ENCODE results near the gene TMEM114.

Gene TMEM114

GRCh38 chr16:8611886-8612600 lies 21.7 kb upstream of the TMEM114 start:
- Histone ChIP-seq H3K4me1 (ENCODE audit: control insufficient read depth in 2 of 2, insufficient read depth in 2 of 2, low read length in 2 of 2) (no peaks in the 10 kb centered on the region), H3K27ac (ENCODE audit: low read depth in 2 of 2, low read length in 2 of 2) (no peak overlapping the region), H3K27me3 (ENCODE audit: control insufficient read depth in 2 of 2, insufficient read depth in 2 of 2, low read length in 2 of 2) (no peaks in the 10 kb centered on the region), H3K9ac (ENCODE audit: low read depth in 1 of 2, low read length in 2 of 2) (no peak overlapping the region), H3K9me3 (ENCODE audit: control insufficient read depth in 2 of 2, low read length in 2 of 2) (no peaks in the 10 kb centered on the region), H3K4me3 (ENCODE audit: low read length in 2 of 2) (no peak overlapping the region), H3K36me3 (ENCODE audit: control insufficient read depth in 2 of 2, insufficient read depth in 2 of 2, low read length in 2 of 2) (no peaks in the 10 kb centered on the region)

GRCh38 chr16:8611122-8611521 lies 20.8 kb upstream of the TMEM114 start:
- Histone ChIP-seq H3K9me3 (ENCODE audit: control insufficient read depth in 2 of 2, low read length in 2 of 2) (no peaks in the 10 kb centered on the region), H3K27me3 (ENCODE audit: control insufficient read depth in 2 of 2, insufficient read depth in 2 of 2, low read length in 2 of 2) (no peaks in the 10 kb centered on the region), H3K4me1 (ENCODE audit: control insufficient read depth in 2 of 2, insufficient read depth in 2 of 2, low read length in 2 of 2) (no peaks in the 10 kb centered on the region), H3K36me3 (ENCODE audit: control insufficient read depth in 2 of 2, insufficient read depth in 2 of 2, low read length in 2 of 2) (no peaks in the 10 kb centered on the region), H3K4me3 (ENCODE audit: low read length in 2 of 2) (no peak overlapping the region), H3K27ac (ENCODE audit: low read depth in 2 of 2, low read length in 2 of 2) (no peak overlapping the region), H3K9ac (ENCODE audit: low read depth in 1 of 2, low read length in 2 of 2) (no peak overlapping the region)

GRCh38 chr16:8607214-8607613 lies 16.9 kb upstream of the TMEM114 start:
- Histone ChIP-seq H3K9me3 (ENCODE audit: control insufficient read depth in 2 of 2, low read length in 2 of 2) (no peaks in the 10 kb centered on the region), H3K9ac (ENCODE audit: low read depth in 1 of 2, low read length in 2 of 2) (no peak overlapping the region), H3K27ac (ENCODE audit: low read depth in 2 of 2, low read length in 2 of 2) (no peak overlapping the region), H3K27me3 (ENCODE audit: control insufficient read depth in 2 of 2, insufficient read depth in 2 of 2, low read length in 2 of 2) (peaks cover 0 to 2% of the 10 kb centered on the region in 2 donors), H3K4me1 (ENCODE audit: control insufficient read depth in 2 of 2, insufficient read depth in 2 of 2, low read length in 2 of 2) (no peaks in the 10 kb centered on the region), H3K4me3 (ENCODE audit: low read length in 2 of 2) (no peak overlapping the region), H3K36me3 (ENCODE audit: control insufficient read depth in 2 of 2, insufficient read depth in 2 of 2, low read length in 2 of 2) (no peaks in the 10 kb centered on the region)

GRCh38 chr16:8605554-8605953 lies 15.2 kb upstream of the TMEM114 start:
- no peaks in the 10 kb centered on the region for H3K36me3 ChIP-seq (ENCODE audit: control insufficient read depth in 2 of 2, insufficient read depth in 2 of 2, low read length in 2 of 2)
- H3K9ac ChIP-seq (ENCODE audit: low read depth in 1 of 2, low read length in 2 of 2), result no peak overlapping the region
- H3K27ac ChIP-seq (ENCODE audit: low read depth in 2 of 2, low read length in 2 of 2), result no peak overlapping the region
- H3K4me3 ChIP-seq (ENCODE audit: low read length in 2 of 2), result no peak overlapping the region
- H3K4me1 ChIP-seq (ENCODE audit: control insufficient read depth in 2 of 2, insufficient read depth in 2 of 2, low read length in 2 of 2), result no peaks in the 10 kb centered on the region
- H3K9me3 ChIP-seq (ENCODE audit: control insufficient read depth in 2 of 2, low read length in 2 of 2), result no peaks in the 10 kb centered on the region
- peaks cover 0 to 2% of the 10 kb centered on the region in 2 donors for H3K27me3 ChIP-seq (ENCODE audit: control insufficient read depth in 2 of 2, insufficient read depth in 2 of 2, low read length in 2 of 2)

- H3K27ac ChIP-seq (ENCODE audit: low read depth in 2 of 2, low read length in 2 of 2), result no peak overlapping the region
- no peaks in the 10 kb centered on the region for H3K4me1 ChIP-seq (ENCODE audit: control insufficient read depth in 2 of 2, insufficient read depth in 2 of 2, low read length in 2 of 2)
- H3K9ac ChIP-seq (ENCODE audit: low read depth in 1 of 2, low read length in 2 of 2), result no peak overlapping the region
- H3K9me3 ChIP-seq (ENCODE audit: control insufficient read depth in 2 of 2, low read length in 2 of 2), result no peaks in the 10 kb centered on the region
- H3K27me3 ChIP-seq (ENCODE audit: control insufficient read depth in 2 of 2, insufficient read depth in 2 of 2, low read length in 2 of 2), result peaks cover 0 to 2% of the 10 kb centered on the region in 2 donors
- H3K4me3 ChIP-seq (ENCODE audit: low read length in 2 of 2), result no peak overlapping the region
- no peaks in the 10 kb centered on the region for H3K36me3 ChIP-seq (ENCODE audit: control insufficient read depth in 2 of 2, insufficient read depth in 2 of 2, low read length in 2 of 2)
Measured at GRCh38 chr16:8600144-8600775, 9.9 kb upstream of the TMEM114 start.

GRCh38 chr16:8596581-8596980 lies 6.3 kb upstream of the TMEM114 start:
- peaks cover 0 to under 1% of the 10 kb centered on the region in 2 donors for H3K27me3 ChIP-seq (ENCODE audit: control insufficient read depth in 2 of 2, insufficient read depth in 2 of 2, low read length in 2 of 2)
- H3K4me1 ChIP-seq (ENCODE audit: control insufficient read depth in 2 of 2, insufficient read depth in 2 of 2, low read length in 2 of 2), result no peaks in the 10 kb centered on the region
- H3K36me3 ChIP-seq (ENCODE audit: control insufficient read depth in 2 of 2, insufficient read depth in 2 of 2, low read length in 2 of 2), result no peaks in the 10 kb centered on the region
- no peaks in the 10 kb centered on the region for H3K9me3 ChIP-seq (ENCODE audit: control insufficient read depth in 2 of 2, low read length in 2 of 2)
- no peak overlapping the region for H3K9ac ChIP-seq (ENCODE audit: low read depth in 1 of 2, low read length in 2 of 2)
- H3K27ac ChIP-seq (ENCODE audit: low read depth in 2 of 2, low read length in 2 of 2), result no peak overlapping the region
- no peak overlapping the region for H3K4me3 ChIP-seq (ENCODE audit: low read length in 2 of 2)

- H3K36me3 ChIP-seq (ENCODE audit: control insufficient read depth in 2 of 2, insufficient read depth in 2 of 2, low read length in 2 of 2), result no peaks in the 10 kb centered on the region
- no peaks in the 10 kb centered on the region for H3K4me1 ChIP-seq (ENCODE audit: control insufficient read depth in 2 of 2, insufficient read depth in 2 of 2, low read length in 2 of 2)
- no peak overlapping the region for H3K4me3 ChIP-seq (ENCODE audit: low read length in 2 of 2)
- peaks cover 0 to 1% of the 10 kb centered on the region in 2 donors for H3K9me3 ChIP-seq (ENCODE audit: control insufficient read depth in 2 of 2, low read length in 2 of 2)
- peaks cover 5 to 6% of the 10 kb centered on the region in 2 donors for H3K27me3 ChIP-seq (ENCODE audit: control insufficient read depth in 2 of 2, insufficient read depth in 2 of 2, low read length in 2 of 2)
- no peak overlapping the region for H3K9ac ChIP-seq (ENCODE audit: low read depth in 1 of 2, low read length in 2 of 2)
- H3K27ac ChIP-seq (ENCODE audit: low read depth in 2 of 2, low read length in 2 of 2), result no peak overlapping the region
Measured at GRCh38 chr16:8595783-8596182, 5.5 kb upstream of the TMEM114 start.

GRCh38 chr16:8594149-8594666 lies 3.9 kb upstream of the TMEM114 start:
- peaks cover 17 to 20% of the 10 kb centered on the region in 2 donors for H3K27me3 ChIP-seq (ENCODE audit: control insufficient read depth in 2 of 2, insufficient read depth in 2 of 2, low read length in 2 of 2)
- H3K4me3 ChIP-seq (ENCODE audit: low read length in 2 of 2), result no peak overlapping the region
- no peak overlapping the region for H3K27ac ChIP-seq (ENCODE audit: low read depth in 2 of 2, low read length in 2 of 2)

GRCh38 chr16:8591451-8591850 lies 1.1 kb upstream of the TMEM114 start:
- peaks cover 0 to 3% of the 10 kb centered on the region in 2 donors for H3K9me3 ChIP-seq (ENCODE audit: control insufficient read depth in 2 of 2, low read length in 2 of 2)
- H3K4me1 ChIP-seq (ENCODE audit: control insufficient read depth in 2 of 2, insufficient read depth in 2 of 2, low read length in 2 of 2), result no peaks in the 10 kb centered on the region
- H3K9ac ChIP-seq (ENCODE audit: low read depth in 1 of 2, low read length in 2 of 2), result no peak overlapping the region
- no peak overlapping the region for H3K4me3 ChIP-seq (ENCODE audit: low read length in 2 of 2)
- H3K36me3 ChIP-seq (ENCODE audit: control insufficient read depth in 2 of 2, insufficient read depth in 2 of 2, low read length in 2 of 2), result no peaks in the 10 kb centered on the region
- H3K27ac ChIP-seq (ENCODE audit: low read depth in 2 of 2, low read length in 2 of 2), result no peak overlapping the region
- peaks cover 26 to 31% of the 10 kb centered on the region in 2 donors for H3K27me3 ChIP-seq (ENCODE audit: control insufficient read depth in 2 of 2, insufficient read depth in 2 of 2, low read length in 2 of 2)

More at GRCh38 chr16:8594149-8594666, 3.9 kb upstream of the TMEM114 start:
- Histone ChIP-seq H3K36me3 (ENCODE audit: control insufficient read depth in 2 of 2, insufficient read depth in 2 of 2, low read length in 2 of 2) (no peaks in the 10 kb centered on the region), H3K4me1 (ENCODE audit: control insufficient read depth in 2 of 2, insufficient read depth in 2 of 2, low read length in 2 of 2) (no peaks in the 10 kb centered on the region), H3K9ac (ENCODE audit: low read depth in 1 of 2, low read length in 2 of 2) (no peak overlapping the region), H3K9me3 (ENCODE audit: control insufficient read depth in 2 of 2, low read length in 2 of 2) (peaks cover 0 to 3% of the 10 kb centered on the region in 2 donors)

- Histone ChIP-seq H3K9me3 (ENCODE audit: control insufficient read depth in 2 of 2, low read length in 2 of 2) (peaks cover 0 to 3% of the 10 kb centered on the region in 2 donors), H3K4me1 (ENCODE audit: control insufficient read depth in 2 of 2, insufficient read depth in 2 of 2, low read length in 2 of 2) (peaks cover 0 to 2% of the 10 kb centered on the region in 2 donors)
Measured at GRCh38 chr16:8590811-8591210, 500 bp upstream of the TMEM114 start.

More at GRCh38 chr16:8590811-8591210, 500 bp upstream of the TMEM114 start:
- H3K36me3 ChIP-seq (ENCODE audit: control insufficient read depth in 2 of 2, insufficient read depth in 2 of 2, low read length in 2 of 2), result no peaks in the 10 kb centered on the region
- no peak overlapping the region for H3K27ac ChIP-seq (ENCODE audit: low read depth in 2 of 2, low read length in 2 of 2)
- peaks cover 26 to 31% of the 10 kb centered on the region in 2 donors for H3K27me3 ChIP-seq (ENCODE audit: control insufficient read depth in 2 of 2, insufficient read depth in 2 of 2, low read length in 2 of 2)
- no peak overlapping the region for H3K9ac ChIP-seq (ENCODE audit: low read depth in 1 of 2, low read length in 2 of 2)
- H3K4me3 ChIP-seq (ENCODE audit: low read length in 2 of 2), result no peak overlapping the region

Measured in mucosa of rectum (tissue), 2 donors.